GM23338 (cell line): ENCODE results near the gene POLR3A. TPM values are rescaled to one million over a fixed set of nuclear protein-coding genes. Genes with fewer than 3 reads are reported as not detected.

Experiments used
- ATAC-seq: fragments of 200-7000 bp; cut with Tn5 transposase; 3 replicates; pipeline ENCODE4 v1.9.1; 2020
- DNase-seq: peaks from one replicate; pipeline ENCODE4 v3.0.0-alpha.2; 2015; ENCODE audit warnings: low spot score
- H2AFZ ChIP-seq: fragments of 200-600 bp; sonication (generic); 2 replicates; pipeline ENCODE4 v1.8.0; 2016; ENCODE audit warnings: antibody characterized with exemption, mild to moderate bottlenecking, moderate library complexity
- H3F3A ChIP-seq: fragments of 200-600 bp; sonication (generic); replicated peaks from 2 replicates; pipeline ENCODE4 v1.8.0; 2017; ENCODE audit warnings: antibody characterized with exemption, mixed run types, low read depth
- H3K27ac ChIP-seq: fragments of 200-600 bp; sonication (generic); 2 replicates; pipeline ENCODE4 v1.6.1; 2016; ENCODE audit warnings: low read depth
- H3K27me3 ChIP-seq: fragments of 200-600 bp; sonication (generic); 2 replicates; pipeline ENCODE4 v1.8.0; 2016; ENCODE audit warnings: mild to moderate bottlenecking, mixed run types, moderate library complexity; ENCODE audit not compliant: insufficient read depth
- H3K36me3 ChIP-seq: fragments of 200-600 bp; sonication (generic); 2 replicates; pipeline ENCODE4 v1.8.0; 2016; ENCODE audit warnings: mild to moderate bottlenecking; ENCODE audit not compliant: insufficient read depth
- H3K4me1 ChIP-seq: fragments of 200-600 bp; sonication (generic); 2 replicates; pipeline ENCODE4 v1.8.0; 2016; ENCODE audit warnings: mild to moderate bottlenecking, moderate library complexity; ENCODE audit not compliant: insufficient read depth
- H3K4me2 ChIP-seq: fragments of 200-600 bp; sonication (generic); 2 replicates; pipeline ENCODE4 v1.7.1; 2017; ENCODE audit warnings: mixed run types
- H3K4me3 ChIP-seq: fragments of 200-600 bp; sonication (generic); 2 replicates; pipeline ENCODE4 v1.6.1; 2016; ENCODE audit warnings: mixed run types
- H3K79me2 ChIP-seq: fragments of 200-600 bp; sonication (generic); replicated peaks from 2 replicates; pipeline ENCODE4 v1.8.0; 2017; ENCODE audit warnings: mild to moderate bottlenecking; ENCODE audit not compliant: insufficient read depth
- H3K9me2 ChIP-seq: fragments of 200-600 bp; sonication (generic); 2 replicates; pipeline ENCODE4 v1.8.0; 2017; ENCODE audit not compliant: insufficient read depth
- H4K20me1 ChIP-seq: fragments of 200-600 bp; sonication (generic); replicated peaks from 2 replicates; pipeline ENCODE4 v1.8.0; 2017; ENCODE audit warnings: mild to moderate bottlenecking; ENCODE audit not compliant: insufficient read depth
- H3K27ac Mint-ChIP-seq: 2 replicates; pipeline ENCODE4 v1.8.0; 2020; ENCODE audit warnings: inconsistent platforms, mild to moderate bottlenecking, moderate library complexity, mixed read lengths
- H3K27me3 Mint-ChIP-seq: 3 replicates; pipeline ENCODE4 v1.8.0; 2022; ENCODE audit warnings: low read depth, mild to moderate bottlenecking, moderate library complexity, mixed read lengths, inconsistent platforms; ENCODE audit not compliant: insufficient read depth, poor library complexity
- H3K36me3 Mint-ChIP-seq: 3 replicates; pipeline ENCODE4 v1.8.0; 2021; ENCODE audit warnings: low read depth, mild to moderate bottlenecking, inconsistent platforms, moderate library complexity, mixed read lengths
- H3K4me1 Mint-ChIP-seq: 3 replicates; pipeline ENCODE4 v1.8.0; 2020; ENCODE audit warnings: mild to moderate bottlenecking, inconsistent platforms, mixed read lengths
- H3K4me3 Mint-ChIP-seq: 3 replicates; pipeline ENCODE4 v1.8.0; 2021; ENCODE audit warnings: moderate library complexity, mild to moderate bottlenecking, inconsistent platforms, mixed read lengths
- H3K9me3 Mint-ChIP-seq: 3 replicates; pipeline ENCODE4 v1.8.0; 2020; ENCODE audit warnings: moderate library complexity, mild to moderate bottlenecking, inconsistent platforms, mixed read lengths
- CREB1 ChIP-seq: fragments of 250-450 bp; sonication (Bioruptor Pico); IDR thresholded peaks from 2 replicates; pipeline ENCODE4 v1.5.0; 2020; ENCODE audit warnings: low read depth, mild to moderate bottlenecking, moderate library complexity
- EZH2 ChIP-seq: fragments of 200-600 bp; sonication (generic); IDR thresholded peaks from one replicate; pipeline ENCODE4 v1.8.0; 2017; ENCODE audit warnings: antibody characterized with exemption, mild to moderate bottlenecking, low read depth; ENCODE audit not compliant: unreplicated experiment
- EZH2phosphoT487 ChIP-seq: fragments of 200-600 bp; sonication (generic); IDR thresholded peaks from one replicate; pipeline ENCODE4 v1.8.1; 2018; ENCODE audit warnings: antibody characterized with exemption; ENCODE audit not compliant: unreplicated experiment
- JUNB ChIP-seq: IDR thresholded peaks from one replicate; pipeline ENCODE4 v1.6.1; 2016; ENCODE audit warnings: antibody characterized with exemption; ENCODE audit not compliant: unreplicated experiment
- ZNF114 ChIP-seq: fragments of 250-450 bp; sonication (Bioruptor Pico); IDR thresholded peaks from 2 replicates; pipeline ENCODE4 v1.5.0; 2020; ENCODE audit warnings: mild to moderate bottlenecking, moderate library complexity
- ZNF331 ChIP-seq: fragments of 250-450 bp; sonication (Bioruptor Pico); IDR thresholded peaks from 2 replicates; pipeline ENCODE4 v1.5.0; 2020; ENCODE audit warnings: low read depth, mild to moderate bottlenecking, moderate library complexity
- polyA plus RNA-seq: library from polyadenylated mRNA; unstranded; fragments of >200 nt; fragmentation: Nextera tagmentation; extraction: Ambion mirVana; gene quantifications from 2 replicates; pipeline ENCODE4 v1.2.1, GENCODE V29; 2016
- total RNA-seq: library from RNA; depleted of rRNA; stranded (reverse); fragments of >200 nt; shearing (Covaris generic); gene quantifications from 2 replicates; pipeline ENCODE4 v1.2.3, GENCODE V29; 2014
- TF ChIP-seq, protein P1 (sequence below): fragments of 250-450 bp; sonication (Bioruptor Pico); IDR thresholded peaks from 2 replicates; pipeline ENCODE4 v1.5.0; 2020; ENCODE audit warnings: mild to moderate bottlenecking, moderate library complexity
- TF ChIP-seq, protein P2 (sequence below), 2 experiments: fragments of 200-600 bp in 1 of 2; sonication (generic) in 1 of 2; conservative IDR thresholded peaks; 2 replicates each; pipeline versions ENCODE4 v1.5.1 to v1.6.1; 2016 to 2017; ENCODE audit warnings: antibody characterized with exemption in 2 of 2, low read depth in 2 of 2, mild to moderate bottlenecking in 2 of 2, moderate library complexity in 1 of 2
- TF ChIP-seq, protein P3 (sequence below): IDR thresholded peaks from 2 replicates; pipeline ENCODE4 v1.6.1; 2016; ENCODE audit warnings: antibody characterized with exemption

POLR3A gene
- total and polyA plus RNA-seq, 2 experiments from 2014 or later = 11.6 to 35.5 TPM

DNA sequence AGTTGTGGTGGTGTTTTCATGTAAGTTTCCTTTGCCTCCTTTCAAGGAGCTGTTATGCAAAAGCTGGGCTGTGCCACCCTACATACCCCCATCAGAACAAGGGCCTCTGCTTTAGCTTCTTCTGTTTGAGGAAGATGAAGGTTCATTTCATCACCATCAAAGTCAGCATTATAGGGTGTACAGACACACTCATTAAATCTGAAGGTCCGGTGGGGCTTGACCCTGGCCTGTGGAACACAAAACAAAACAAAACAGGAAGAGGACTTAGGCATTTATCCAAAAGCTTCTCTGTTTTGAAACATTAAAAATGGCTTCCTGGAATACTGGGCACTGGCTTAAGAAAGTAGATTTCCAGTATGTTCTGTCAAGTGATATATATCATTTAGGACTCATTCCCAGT, 15.8 kb downstream of the POLR3A start:
- H3K36me3 Mint-ChIP-seq = peaks cover 90% of the 10 kb centered on the region
- no peaks in the 10 kb centered on the region for H3K79me2 ChIP-seq
- no peak overlapping the region for H3K27ac Mint-ChIP-seq
- no peak overlapping the region for H3K4me3 Mint-ChIP-seq
- ATAC-seq (no peak), DNase-seq (no peak)
- no peak overlapping the region for H2AFZ ChIP-seq
- no peaks in the 10 kb centered on the region for H3K27me3 ChIP-seq
- TF ChIP-seq, protein P1, sequence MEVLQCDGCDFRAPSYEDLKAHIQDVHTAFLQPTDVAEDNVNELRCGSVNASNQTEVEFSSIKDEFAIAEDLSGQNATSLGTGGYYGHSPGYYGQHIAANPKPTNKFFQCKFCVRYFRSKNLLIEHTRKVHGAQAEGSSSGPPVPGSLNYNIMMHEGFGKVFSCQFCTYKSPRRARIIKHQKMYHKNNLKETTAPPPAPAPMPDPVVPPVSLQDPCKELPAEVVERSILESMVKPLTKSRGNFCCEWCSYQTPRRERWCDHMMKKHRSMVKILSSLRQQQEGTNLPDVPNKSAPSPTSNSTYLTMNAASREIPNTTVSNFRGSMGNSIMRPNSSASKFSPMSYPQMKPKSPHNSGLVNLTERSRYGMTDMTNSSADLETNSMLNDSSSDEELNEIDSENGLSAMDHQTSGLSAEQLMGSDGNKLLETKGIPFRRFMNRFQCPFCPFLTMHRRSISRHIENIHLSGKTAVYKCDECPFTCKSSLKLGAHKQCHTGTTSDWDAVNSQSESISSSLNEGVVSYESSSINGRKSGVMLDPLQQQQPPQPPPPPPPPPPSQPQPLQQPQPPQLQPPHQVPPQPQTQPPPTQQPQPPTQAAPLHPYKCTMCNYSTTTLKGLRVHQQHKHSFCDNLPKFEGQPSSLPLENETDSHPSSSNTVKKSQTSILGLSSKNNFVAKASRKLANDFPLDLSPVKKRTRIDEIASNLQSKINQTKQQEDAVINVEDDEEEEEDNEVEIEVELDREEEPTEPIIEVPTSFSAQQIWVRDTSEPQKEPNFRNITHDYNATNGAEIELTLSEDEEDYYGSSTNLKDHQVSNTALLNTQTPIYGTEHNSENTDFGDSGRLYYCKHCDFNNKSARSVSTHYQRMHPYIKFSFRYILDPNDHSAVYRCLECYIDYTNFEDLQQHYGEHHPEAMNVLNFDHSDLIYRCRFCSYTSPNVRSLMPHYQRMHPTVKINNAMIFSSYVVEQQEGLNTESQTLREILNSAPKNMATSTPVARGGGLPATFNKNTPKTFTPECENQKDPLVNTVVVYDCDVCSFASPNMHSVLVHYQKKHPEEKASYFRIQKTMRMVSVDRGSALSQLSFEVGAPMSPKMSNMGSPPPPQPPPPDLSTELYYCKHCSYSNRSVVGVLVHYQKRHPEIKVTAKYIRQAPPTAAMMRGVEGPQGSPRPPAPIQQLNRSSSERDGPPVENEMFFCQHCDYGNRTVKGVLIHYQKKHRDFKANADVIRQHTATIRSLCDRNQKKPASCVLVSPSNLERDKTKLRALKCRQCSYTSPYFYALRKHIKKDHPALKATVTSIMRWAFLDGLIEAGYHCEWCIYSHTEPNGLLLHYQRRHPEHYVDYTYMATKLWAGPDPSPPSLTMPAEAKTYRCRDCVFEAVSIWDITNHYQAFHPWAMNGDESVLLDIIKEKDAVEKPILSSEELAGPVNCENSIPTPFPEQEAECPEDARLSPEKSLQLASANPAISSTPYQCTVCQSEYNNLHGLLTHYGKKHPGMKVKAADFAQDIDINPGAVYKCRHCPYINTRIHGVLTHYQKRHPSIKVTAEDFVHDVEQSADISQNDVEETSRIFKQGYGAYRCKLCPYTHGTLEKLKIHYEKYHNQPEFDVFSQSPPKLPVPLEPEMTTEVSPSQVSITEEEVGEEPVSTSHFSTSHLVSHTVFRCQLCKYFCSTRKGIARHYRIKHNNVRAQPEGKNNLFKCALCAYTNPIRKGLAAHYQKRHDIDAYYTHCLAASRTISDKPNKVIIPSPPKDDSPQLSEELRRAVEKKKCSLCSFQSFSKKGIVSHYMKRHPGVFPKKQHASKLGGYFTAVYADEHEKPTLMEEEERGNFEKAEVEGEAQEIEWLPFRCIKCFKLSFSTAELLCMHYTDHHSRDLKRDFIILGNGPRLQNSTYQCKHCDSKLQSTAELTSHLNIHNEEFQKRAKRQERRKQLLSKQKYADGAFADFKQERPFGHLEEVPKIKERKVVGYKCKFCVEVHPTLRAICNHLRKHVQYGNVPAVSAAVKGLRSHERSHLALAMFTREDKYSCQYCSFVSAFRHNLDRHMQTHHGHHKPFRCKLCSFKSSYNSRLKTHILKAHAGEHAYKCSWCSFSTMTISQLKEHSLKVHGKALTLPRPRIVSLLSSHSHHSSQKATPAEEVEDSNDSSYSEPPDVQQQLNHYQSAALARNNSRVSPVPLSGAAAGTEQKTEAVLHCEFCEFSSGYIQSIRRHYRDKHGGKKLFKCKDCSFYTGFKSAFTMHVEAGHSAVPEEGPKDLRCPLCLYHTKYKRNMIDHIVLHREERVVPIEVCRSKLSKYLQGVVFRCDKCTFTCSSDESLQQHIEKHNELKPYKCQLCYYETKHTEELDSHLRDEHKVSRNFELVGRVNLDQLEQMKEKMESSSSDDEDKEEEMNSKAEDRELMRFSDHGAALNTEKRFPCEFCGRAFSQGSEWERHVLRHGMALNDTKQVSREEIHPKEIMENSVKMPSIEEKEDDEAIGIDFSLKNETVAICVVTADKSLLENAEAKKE (CRISPR knock-in tag) = no peak
- TF ChIP-seq ZNF331 (CRISPR knock-in tag) = no peak
- no peaks in the 10 kb centered on the region for H3K27me3 Mint-ChIP-seq
- H3K4me2 ChIP-seq = no peak overlapping the region
- no peaks in the 10 kb centered on the region for H3K9me2 ChIP-seq
- H3K4me3 ChIP-seq = no peak overlapping the region
- H3K9me3 Mint-ChIP-seq = no peaks in the 10 kb centered on the region
- peaks cover 84% of the 10 kb centered on the region for H3K36me3 ChIP-seq
- H3F3A ChIP-seq = no peaks in the 10 kb centered on the region
- no peaks in the 10 kb centered on the region for H3K4me1 Mint-ChIP-seq
- no peaks in the 10 kb centered on the region for H3K4me1 ChIP-seq
- peaks cover 1% of the 10 kb centered on the region; the same call in 1 of the 2 replicates for H4K20me1 ChIP-seq
- no peak overlapping the region for H3K27ac ChIP-seq

DNA sequence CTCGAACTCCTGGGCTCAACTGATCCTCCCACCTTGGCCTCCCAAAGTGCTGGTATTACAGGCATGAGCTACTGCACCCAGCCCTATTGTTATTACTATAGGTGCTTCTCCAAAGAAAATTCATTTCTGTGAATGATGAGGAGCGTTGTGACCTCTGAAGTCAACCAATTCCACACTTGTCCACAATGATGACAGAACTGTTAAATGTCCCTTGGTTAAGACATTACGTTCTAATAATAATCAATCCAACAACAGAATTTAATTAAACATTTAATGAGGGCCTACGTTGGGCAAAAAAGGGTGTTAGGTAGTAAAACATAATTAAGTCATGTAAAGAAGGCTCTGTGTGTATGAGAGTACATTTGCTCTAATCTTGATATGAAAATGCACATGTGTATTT, 18.2 kb downstream of the POLR3A start:
- no peak overlapping the region for H2AFZ ChIP-seq
- H3K27me3 ChIP-seq = no peaks in the 10 kb centered on the region
- no peaks in the 10 kb centered on the region for H3K79me2 ChIP-seq
- H3K27ac ChIP-seq = no peak overlapping the region
- peaks cover 89% of the 10 kb centered on the region for H3K36me3 Mint-ChIP-seq
- H3K4me3 ChIP-seq = no peak overlapping the region
- ATAC-seq (no peak), DNase-seq (no peak)
- H3K27me3 Mint-ChIP-seq = no peaks in the 10 kb centered on the region
- no peaks in the 10 kb centered on the region for H3K9me2 ChIP-seq
- H3K4me2 ChIP-seq = no peak overlapping the region
- H3K4me1 Mint-ChIP-seq = no peaks in the 10 kb centered on the region
- H3K36me3 ChIP-seq = peaks cover 76% of the 10 kb centered on the region
- H4K20me1 ChIP-seq = peaks cover 5% of the 10 kb centered on the region; the same call in 1 of the 2 replicates
- no peaks in the 10 kb centered on the region for H3F3A ChIP-seq
- no peaks in the 10 kb centered on the region for H3K9me3 Mint-ChIP-seq
- H3K4me3 Mint-ChIP-seq = no peak overlapping the region
- no peak overlapping the region for H3K27ac Mint-ChIP-seq
- no peaks in the 10 kb centered on the region for H3K4me1 ChIP-seq
- TF ChIP-seq EZH2 (no peak), CREB1 (no peak), JUNB (no peak), ZNF114 (CRISPR knock-in tag) (no peak), EZH2phosphoT487 (no peak)
- TF ChIP-seq, protein P2, sequence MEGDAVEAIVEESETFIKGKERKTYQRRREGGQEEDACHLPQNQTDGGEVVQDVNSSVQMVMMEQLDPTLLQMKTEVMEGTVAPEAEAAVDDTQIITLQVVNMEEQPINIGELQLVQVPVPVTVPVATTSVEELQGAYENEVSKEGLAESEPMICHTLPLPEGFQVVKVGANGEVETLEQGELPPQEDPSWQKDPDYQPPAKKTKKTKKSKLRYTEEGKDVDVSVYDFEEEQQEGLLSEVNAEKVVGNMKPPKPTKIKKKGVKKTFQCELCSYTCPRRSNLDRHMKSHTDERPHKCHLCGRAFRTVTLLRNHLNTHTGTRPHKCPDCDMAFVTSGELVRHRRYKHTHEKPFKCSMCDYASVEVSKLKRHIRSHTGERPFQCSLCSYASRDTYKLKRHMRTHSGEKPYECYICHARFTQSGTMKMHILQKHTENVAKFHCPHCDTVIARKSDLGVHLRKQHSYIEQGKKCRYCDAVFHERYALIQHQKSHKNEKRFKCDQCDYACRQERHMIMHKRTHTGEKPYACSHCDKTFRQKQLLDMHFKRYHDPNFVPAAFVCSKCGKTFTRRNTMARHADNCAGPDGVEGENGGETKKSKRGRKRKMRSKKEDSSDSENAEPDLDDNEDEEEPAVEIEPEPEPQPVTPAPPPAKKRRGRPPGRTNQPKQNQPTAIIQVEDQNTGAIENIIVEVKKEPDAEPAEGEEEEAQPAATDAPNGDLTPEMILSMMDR (conservative IDR thresholded peaks at IDR 0.05; ENCODE audit: low read depth in 2 of 2) = no peak
- TF ChIP-seq, protein P3, sequence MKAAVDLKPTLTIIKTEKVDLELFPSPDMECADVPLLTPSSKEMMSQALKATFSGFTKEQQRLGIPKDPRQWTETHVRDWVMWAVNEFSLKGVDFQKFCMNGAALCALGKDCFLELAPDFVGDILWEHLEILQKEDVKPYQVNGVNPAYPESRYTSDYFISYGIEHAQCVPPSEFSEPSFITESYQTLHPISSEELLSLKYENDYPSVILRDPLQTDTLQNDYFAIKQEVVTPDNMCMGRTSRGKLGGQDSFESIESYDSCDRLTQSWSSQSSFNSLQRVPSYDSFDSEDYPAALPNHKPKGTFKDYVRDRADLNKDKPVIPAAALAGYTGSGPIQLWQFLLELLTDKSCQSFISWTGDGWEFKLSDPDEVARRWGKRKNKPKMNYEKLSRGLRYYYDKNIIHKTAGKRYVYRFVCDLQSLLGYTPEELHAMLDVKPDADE = no peak
